HG03460 (cell line): ENCODE measurements around the gene KDM4C.
"Not testable (repeated sequence)": the region's sequence is repeated elsewhere in the genome, so short reads cannot be mapped to it uniquely, and the experiment has no call there.

ENCODE experiments used
- ATAC-seq: cut with Tn5 transposase; IDR thresholded peaks from one replicate; pipeline ENCODE4 v1.9.1; 2021; ENCODE audit not compliant: unreplicated experiment

The KDM4C gene

GRCh38 chr9:7028591-7028990, 270.8 kb downstream of the KDM4C start:
- ATAC-seq = no peak

- ATAC-seq = not testable (repeated sequence)
Measured at GRCh38 chr9:7030943-7031342, 273.2 kb downstream of the KDM4C start.

GRCh38 chr9:7033076-7034045, 275.6 kb downstream of the KDM4C start:
- ATAC-seq = no peak

GRCh38 chr9:7037176-7037575, 279.4 kb downstream of the KDM4C start:
- ATAC-seq = no peak

GRCh38 chr9:7042124-7042523, 284.4 kb downstream of the KDM4C start:
- no peak for ATAC-seq

- ATAC-seq = no peak
Measured at GRCh38 chr9:7045361-7045760, 287.6 kb downstream of the KDM4C start.

GRCh38 chr9:7051711-7052110, 293.9 kb downstream of the KDM4C start:
- no peak for ATAC-seq

GRCh38 chr9:7053903-7054302, 296.1 kb downstream of the KDM4C start:
- no peak for ATAC-seq

- ATAC-seq = peak; percentile 44
Measured at GRCh38 chr9:7055171-7055903, 297.6 kb downstream of the KDM4C start.

- ATAC-seq = no peak
Measured at GRCh38 chr9:7056254-7056653, 298.5 kb downstream of the KDM4C start.

- ATAC-seq = no peak
Measured at GRCh38 chr9:7058473-7058872, 300.7 kb downstream of the KDM4C start.

- ATAC-seq = no peak
Measured at GRCh38 chr9:7067169-7067568, 309.4 kb downstream of the KDM4C start.

- no peak for ATAC-seq
Measured at GRCh38 chr9:7071916-7072315, 314.1 kb downstream of the KDM4C start.

- ATAC-seq = no peak
Measured at GRCh38 chr9:7073706-7074105, 315.9 kb downstream of the KDM4C start.

GRCh38 chr9:7075154-7075553, 317.4 kb downstream of the KDM4C start:
- ATAC-seq = no peak

- no peak for ATAC-seq
Measured at GRCh38 chr9:7079051-7079450, 321.3 kb downstream of the KDM4C start.

- ATAC-seq = no peak
Measured at GRCh38 chr9:7081065-7081600, 323.4 kb downstream of the KDM4C start.

- ATAC-seq = no peak
Measured at GRCh38 chr9:7083192-7083591, 325.4 kb downstream of the KDM4C start.

- no peak for ATAC-seq
Measured at GRCh38 chr9:7085357-7085756, 327.6 kb downstream of the KDM4C start.

GRCh38 chr9:7086389-7086788, 328.6 kb downstream of the KDM4C start:
- no peak for ATAC-seq

GRCh38 chr9:7088611-7089010, 330.8 kb downstream of the KDM4C start:
- ATAC-seq = no peak
